Stimulated activated CD8-positive, alpha-beta memory T cell treated with anti-CD3 and anti-CD28 coated beads, Interleukin-15, amount 100 ng/mL, for 24 hours (primary cell): ENCODE results near the gene RAB8A.
"Not testable (repeated sequence)": the region's sequence is repeated elsewhere in the genome, so short reads cannot be mapped to it uniquely, and the experiment has no call there.

Experiments
- DNase-seq: peaks from one replicate; pipeline ENCODE4 v3.0.0-alpha.2; 2020; ENCODE audit warnings: low read depth

The RAB8A gene

DNA sequence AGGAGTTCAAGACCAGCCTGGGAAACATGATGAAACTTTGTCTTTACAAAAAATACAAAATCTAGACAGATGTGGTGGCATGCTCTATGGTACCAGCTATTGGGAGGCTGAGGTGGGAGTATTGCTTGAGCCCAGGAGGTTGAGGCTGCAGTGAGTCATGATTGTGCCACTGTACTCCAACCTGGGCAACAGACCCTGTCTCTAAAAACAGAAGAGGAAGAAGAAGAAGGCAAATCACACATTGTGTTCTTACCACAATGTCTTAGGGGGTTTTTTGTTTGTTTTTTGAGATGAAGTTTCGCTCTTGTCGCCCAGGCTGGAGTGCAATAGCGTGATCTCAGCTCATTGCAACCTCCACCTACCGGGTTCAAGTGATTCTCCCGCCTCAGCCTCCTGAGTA is 67.2 kb downstream of the RAB8A start:
- DNase-seq = not testable (repeated sequence)

DNA sequence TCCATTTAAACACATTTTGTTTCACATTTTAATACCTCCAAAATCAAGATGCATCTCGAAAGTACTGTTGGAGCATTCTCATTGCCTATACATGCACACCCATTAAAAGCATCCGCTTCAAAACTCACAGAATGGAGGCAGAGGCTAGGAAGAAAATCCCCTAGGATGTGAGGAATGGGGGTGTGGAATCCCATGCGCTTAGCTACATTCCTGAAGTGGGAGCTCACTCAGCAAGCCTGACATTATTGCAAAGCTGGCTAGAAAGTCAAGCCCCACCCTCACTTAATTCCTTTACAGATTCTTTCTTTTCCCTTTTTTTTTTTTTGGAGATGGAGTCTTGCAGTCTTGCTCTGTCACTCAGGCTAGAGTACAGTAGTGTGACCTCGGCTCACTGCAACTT is 68.9 kb downstream of the RAB8A start:
- no peak for DNase-seq
